ENCODE measurements around the gene RPS14.
"Not testable (repeated sequence)": the region's sequence is repeated elsewhere in the genome, so short reads cannot be mapped to it uniquely, and the experiment has no call there.

The RPS14 gene

DNA sequence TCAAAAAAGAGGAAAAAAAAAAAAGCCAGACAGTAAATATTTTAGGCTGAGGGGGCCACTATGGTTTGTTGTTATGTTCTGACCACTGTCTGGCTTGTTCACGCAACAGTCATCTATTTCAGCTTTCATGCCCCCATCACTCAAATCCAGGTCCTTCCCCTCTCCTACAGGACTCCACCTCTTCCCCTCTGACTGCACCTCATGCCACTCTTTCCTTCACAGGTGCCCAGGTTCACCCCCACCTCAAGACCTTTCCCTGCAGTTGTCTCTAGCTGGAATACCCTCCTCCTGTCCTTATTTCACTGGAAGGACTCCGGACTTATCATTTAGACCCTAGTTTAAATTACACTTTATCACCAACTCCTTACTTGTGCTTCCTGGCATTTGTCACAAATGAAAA is 3.5 kb downstream of the RPS14 start:
- no peak for DNase-seq (ENCODE audit: low spot score)

DNA sequence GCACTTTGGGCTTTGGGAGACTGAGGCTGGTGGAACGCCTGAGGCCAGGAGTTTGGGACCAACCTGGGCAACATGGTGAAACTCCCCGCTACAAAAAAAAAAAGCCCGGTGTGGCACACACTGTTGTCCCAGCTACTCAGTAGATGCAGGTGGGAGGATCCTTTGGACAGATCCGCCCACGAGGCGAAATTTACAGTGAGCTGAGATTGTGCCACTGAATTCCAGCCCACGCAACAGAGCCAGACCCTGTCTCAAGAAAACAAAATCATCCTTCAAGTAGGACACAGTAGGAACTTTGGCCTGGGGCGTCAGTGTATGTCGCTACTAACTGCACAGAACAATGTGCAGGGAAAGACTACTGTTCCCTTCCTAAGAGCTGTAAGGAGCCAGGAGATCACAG is 4.8 kb downstream of the RPS14 start:
- DNase-seq (ENCODE audit: low spot score) = no peak

DNA sequence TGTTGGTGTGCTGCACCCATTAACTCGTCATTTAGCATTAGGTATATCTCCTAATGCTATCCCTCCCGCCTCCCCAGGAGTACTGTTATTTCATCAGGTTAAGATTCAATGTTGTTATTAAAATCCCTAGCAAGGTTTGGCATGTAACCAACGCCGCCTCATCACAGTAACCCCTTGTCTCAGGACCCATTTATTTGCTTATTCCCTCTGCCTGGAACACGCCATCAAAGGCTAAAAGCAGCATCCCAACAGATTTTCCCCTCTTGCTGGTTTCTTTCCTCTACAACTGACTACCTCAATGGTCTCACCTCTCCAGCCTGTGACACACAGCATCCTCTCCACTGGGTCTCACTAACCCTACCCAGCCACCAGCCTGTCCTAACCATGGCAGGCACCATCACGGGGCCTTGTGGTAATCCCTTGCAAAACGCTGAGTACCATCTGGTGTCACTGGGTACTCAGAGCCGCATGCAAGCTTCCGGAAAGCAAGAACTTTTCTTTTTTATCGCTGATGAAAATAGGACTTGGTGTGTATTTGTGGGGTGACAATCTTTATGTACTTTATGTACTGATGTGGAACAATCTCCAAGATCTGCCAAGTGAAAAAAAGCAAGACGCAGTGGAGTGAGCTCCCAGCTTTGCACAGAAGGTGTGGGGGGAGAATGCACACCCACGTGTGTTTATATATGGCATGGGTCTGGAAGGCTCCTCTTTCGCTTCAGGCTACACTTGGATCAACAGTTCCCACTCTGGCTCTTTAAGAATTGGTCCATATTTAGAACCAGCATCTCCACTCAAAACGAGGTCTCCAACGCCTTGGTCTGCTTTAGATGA is 6.1 kb downstream of the RPS14 start:
- DNase-seq (ENCODE audit: low spot score) = no peak

DNA sequence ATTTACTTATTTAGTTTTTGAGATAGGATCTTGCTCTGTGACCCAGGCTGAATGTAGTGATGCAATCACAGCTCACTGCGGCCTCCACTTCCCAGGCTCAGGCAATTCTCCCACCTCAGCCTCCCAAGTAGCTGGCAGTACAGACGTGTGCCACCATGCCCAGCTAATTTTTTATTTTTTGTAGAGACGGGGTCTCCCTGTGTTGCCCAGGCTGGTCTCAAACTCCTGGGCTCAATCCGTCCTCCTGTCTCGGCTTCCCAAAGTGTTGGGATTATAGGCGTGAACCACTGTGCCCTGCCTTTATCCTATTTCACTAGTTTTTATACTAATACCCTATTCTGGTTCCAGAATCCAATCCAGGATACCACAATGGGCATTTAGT is 6.8 kb downstream of the RPS14 start:
- DNase-seq (ENCODE audit: low spot score) = no peak

DNA sequence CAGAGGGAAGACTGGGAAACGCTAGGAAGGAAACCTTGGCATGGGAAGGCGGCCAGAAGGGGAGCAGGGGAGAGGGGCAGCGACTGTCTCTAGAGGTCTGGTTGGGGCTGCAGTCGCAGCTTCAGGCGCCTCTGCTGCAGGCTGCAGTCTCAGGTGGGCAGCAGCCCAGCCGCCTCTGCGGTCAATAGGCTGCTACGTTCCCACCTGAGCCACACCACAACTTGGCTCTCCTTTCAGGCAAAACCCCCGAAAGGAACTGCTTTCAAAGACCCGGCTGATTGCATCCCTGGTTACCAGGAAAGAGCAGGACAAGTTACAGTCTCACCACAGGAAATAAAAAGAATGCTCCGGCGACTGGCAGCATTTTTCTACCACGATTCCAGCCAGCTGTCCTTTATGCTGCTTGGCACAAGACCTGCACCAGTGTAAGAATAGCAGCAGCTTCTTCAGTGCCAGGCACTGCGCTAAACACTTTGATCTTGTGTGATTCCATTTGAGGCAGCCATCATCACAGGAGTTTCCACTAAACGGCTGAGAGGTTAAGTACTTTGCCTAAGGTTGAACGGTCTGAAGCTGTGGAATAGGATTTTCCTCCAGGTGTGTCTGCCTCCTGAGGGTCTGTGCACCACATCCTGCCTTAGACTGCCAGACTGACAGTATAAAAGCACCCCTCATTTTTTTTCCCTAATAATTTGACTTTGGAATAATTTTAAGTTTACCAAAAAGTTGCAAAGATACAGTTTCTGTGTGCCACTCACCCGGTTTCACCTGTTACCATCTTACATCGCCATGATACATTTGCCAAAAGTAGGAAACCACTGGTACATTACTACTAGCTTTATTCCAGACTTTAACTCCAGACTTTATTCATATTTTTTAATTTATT is 7.5 kb downstream of the RPS14 start:
- DNase-seq (ENCODE audit: low spot score) = no peak

DNA sequence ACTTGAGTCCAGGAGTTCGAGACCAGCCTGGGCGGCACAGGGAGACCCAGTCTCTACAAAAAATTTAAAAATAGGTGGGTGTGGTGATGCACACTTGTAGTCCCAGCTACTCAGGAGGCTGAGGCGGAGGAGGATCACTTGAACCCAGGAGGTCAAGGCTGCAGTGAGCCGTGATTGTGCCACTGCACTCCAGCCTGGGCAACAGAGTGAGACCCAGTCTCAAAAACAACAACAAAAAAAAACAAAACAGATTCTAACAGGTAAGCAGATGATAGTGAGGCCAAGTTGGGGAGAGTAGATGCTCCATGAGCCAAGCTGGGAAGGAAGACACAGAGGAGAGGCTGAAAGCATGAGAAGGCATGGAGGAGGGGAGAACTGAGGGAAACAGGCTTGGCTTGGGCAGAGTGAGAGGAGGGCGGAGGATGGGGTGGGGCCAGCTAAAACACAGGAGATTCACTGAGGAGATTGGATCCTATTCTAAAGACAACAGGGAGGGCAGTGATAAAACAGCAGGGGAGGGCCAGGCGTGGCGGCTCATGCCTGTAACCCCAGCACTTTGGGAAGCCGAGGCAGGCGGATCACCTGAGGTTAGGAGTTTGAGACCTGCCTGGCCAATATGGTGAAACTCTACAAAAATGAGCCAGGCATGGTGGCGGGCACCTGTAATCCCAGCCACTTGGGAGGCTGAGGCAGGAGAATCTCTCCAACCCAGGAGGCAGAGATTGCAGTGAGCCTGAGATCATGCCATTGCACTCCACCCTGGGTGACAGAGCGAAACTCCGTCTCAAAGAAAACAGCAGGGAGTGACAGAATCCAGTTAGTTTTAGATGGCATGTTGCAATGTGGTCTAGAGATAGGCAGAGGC is 8.4 kb downstream of the RPS14 start:
- no peak for DNase-seq (ENCODE audit: low spot score)

DNA sequence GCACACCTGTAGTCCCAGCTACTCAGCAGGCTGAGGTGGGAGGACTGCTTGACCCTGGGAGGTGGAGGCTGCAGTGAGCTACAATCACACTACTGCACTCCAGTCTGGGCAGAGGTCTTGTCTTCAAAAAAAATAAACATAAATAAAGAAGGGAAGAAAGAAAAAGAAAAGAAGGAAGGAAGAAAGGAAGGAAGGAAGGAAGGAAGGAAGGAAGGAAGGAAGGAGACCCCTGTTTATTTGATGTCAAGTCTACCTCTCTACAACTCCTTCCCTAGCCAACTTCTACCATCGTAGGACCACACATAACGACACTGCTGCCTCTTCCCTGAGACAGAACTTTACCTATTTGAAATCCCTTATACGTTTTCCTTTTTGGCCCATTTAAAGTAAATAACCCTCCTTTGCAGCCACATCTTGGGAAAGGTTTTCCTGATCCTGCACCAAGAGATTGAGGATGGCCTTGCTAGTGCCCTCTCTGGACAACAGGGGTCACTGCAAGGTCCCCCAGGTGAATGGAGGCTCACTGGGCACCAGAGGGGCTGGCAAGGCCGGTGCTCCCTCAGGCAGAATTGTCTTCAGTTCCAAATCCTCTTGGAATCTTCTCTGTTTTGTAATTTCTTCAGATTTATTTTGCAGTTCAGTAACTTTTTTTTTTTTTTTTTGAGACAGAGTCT is 10.5 kb downstream of the RPS14 start:
- peak; percentile 61 for DNase-seq (ENCODE audit: low spot score)

DNA sequence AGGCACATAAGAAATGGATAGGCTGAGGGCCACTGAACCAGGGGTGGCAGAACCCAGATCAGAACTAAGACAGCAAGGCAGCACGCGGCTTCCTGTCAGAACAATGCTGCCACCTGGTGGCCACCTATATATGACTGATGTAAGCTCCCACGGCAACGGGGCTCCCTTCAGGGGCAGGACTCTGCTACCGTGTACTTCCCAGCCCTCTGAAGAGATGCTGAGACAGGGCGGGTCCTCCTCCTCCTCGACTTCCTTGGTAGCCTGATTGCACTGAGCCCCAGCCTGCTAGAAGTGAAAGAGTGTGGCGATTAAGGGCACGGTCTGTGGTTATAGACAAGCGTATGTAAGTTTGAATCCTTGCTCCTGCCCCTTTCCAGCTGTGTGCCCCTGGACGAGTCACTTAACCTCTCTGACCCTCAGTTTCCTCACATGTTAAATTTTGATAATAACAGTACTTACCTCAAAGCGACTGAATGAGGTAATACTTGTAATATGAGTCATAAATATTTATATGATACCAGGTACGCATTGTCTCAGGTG is 13.3 kb downstream of the RPS14 start:
- DNase-seq (ENCODE audit: low spot score) = peak; percentile 87

DNA sequence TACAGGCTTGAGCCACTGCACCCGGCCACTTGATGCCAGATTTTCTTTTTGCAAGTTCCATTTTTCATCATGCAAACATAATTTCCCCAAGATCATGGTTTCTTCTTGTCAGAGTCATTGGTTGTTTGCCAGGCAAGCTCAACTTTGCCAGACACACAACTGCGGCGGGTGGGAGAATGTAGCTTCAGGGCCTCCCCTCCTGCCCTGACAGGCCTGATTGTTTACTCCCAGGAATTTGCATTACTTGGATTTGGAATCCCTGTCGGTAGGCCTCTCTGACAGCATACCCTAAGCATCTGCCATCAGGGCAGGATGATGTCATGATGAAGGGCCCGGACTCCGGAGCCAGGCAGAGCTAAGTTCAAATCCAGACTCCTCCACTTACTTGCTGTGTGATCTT is 15.1 kb downstream of the RPS14 start:
- DNase-seq (ENCODE audit: low spot score) = no peak

DNA sequence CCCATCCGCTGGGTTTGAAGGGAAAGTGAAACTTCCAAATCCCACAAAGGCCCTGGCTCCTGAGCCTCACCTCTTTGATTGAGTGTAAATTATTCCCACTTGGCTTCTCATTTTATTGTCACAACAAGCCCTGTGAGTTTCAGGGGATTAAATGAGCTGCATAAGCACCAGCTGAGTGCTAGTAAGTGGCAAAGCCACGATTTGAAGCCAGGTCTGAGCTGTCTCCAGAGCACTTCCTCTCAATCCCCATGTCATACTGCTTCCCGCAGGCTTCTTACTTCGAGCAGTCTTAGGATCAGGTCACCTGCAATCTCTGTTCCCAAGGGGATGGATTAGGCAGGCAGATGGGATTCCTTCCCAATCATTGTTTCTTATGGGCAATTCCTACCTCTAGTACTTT is 18.0 kb downstream of the RPS14 start:
- no peak for DNase-seq (ENCODE audit: low spot score)

DNA sequence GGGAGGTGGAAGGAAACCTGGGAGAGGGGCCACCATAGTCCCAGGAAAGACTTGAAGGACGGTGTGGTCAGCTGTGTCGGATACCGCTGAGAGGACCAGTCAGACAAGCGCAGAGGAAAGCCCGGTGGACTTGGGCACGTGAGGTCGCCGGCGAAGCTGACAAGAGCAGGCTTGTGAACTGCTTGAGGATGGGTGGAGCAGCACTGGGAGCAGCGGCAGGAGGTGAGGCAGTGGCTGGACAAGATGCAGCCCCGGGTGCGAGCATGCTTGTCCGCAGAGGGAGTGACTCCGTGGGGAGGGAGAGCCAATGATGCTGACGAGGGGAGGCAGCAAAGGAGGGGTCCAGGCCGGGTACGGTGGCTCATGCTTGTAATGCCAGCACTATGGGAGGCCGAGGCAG is 18.5 kb downstream of the RPS14 start:
- DNase-seq (ENCODE audit: low spot score) = no peak

DNA sequence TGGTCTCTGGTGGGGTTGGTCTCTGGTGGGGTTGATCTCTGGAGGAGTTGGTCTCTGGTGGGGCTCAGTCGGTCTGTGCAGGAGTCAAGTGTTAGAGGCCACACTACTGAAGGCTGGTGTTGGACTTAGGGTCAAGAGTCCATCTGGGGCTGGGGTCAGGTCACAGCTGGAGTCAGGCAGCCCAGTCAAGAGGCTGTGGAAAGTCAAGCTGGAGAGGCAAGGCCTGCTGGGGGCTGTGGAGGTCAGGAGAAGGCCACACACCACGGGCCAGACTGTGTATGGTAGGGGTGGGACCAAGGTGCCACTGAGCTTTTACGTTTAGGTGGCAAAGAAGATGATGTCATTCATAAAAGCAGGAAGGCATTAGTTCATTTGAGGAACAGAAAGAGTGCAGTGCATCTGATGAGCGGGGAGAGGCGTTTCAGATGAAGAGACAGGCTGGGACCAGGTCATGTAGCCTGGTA is 20.1 kb downstream of the RPS14 start:
- DNase-seq (ENCODE audit: low spot score) = no peak

DNA sequence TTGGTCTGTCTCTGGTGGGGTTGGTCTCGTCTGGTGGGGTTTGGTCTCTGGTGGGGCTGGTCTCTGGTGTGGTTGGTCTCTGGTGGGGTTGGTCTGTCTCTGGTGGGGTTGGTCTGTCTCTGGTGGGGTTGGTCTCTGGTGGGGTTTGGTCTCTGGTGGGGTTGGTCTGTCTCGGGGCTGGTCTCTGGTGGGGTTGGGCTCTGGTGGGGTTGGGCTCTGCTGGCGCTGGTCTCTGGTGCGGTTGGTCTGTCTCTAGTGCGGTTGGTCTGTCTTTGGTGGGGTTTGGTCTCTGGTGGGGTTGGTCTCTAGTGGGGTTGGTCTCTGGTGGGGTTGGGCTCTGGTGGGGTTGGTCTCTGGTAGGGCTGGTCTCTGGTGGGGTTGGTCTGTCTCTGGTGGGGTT is 20.6 kb downstream of the RPS14 start:
- DNase-seq (ENCODE audit: low spot score) = no peak

DNA sequence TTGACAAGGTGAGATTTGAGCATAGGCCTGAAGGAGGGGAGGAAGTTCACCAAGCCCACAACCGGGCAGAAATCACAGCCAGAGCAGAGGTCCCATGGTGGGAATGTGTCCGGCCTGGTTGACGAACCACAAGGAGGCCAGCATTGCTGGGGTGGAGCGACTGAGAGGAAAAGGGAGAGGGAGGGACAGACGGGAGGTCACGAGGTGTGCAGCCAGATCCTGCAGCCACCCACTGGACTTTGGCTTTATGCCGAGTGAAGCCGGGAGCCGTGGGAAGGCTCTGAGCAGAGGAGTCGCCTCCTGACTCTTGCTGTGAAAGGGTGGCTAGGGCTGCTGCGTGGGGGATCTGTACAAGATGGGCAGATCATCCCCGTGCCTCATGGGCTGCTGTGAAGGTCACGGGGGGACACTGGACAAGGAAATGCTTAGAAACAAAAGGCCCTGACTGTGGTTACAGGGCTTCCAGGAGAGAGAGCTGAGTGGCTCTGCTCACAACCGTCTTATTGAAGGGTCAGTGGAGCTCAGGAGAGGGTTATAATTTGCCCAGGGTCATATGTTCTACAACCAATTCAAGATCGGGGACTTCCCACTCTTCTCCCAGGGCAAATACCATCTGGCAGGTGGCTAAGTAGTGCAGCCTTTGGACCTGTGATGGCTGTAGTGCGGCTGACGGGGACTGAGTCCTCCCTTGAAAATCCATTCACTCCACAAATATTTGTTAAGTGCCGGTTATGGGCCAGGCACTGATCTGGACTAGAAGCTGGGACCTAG is 21.2 kb downstream of the RPS14 start:
- DNase-seq (ENCODE audit: low spot score) = no peak

DNA sequence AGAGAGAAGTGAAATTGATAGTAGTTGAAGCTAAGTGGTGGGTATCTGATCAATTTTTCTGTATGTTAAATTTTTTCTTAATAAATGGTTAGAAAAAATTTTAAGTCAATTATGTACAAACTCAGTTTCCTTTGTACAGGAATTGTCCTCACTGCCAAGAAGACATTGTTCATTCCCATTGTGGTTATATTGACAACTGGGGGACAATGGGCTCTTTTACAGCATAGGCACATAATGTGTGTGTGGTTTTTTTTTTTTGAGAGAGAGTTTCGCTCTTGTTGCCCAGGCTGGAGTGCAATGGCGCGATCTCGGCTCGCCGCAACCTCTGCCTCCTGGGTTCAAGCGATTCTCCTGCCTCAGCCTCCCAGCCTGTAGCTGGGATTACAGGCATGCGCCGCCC is 23.4 kb downstream of the RPS14 start:
- not testable (repeated sequence) for DNase-seq (ENCODE audit: low spot score)

DNA sequence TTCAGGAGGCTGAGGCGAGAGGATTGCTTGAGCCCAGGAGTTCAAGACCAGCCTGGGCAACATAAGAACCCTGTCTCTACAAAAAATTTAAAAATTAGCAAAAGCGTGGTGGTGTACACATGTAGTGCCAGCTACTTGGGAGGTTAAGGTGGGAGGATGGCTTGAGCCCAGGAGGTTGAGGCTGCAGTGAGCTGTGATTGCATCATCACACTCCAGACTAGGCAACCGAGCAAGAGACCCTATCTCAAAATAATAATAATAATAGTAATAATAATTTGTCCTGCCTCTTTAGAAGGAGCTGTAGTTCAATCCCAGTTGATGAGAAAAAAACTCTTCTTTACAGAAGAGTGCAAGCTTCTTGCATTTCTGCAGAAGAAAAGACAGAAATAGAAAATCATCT is 26.8 kb downstream of the RPS14 start:
- no peak for DNase-seq (ENCODE audit: low spot score)

DNA sequence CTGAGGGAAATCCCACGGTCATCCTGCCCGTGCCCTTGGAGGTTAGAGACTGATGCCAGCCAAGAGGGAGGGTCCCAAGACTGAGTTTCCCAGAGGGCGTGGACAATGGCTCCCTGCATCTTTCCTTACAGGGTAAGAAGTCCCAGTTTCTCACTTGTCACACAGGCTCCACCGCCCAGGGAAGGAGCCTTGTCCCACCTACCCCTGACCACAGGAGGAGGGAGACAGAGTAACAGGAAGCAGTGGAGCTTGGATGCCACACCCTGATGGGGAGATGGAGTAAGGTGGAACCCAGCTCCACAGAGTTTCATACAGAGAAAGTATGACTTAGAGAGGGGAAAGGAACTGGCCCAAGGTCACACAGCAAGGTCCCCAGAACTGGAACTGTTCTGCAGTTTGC is 27.5 kb downstream of the RPS14 start:
- DNase-seq (ENCODE audit: low spot score) = no peak

DNA sequence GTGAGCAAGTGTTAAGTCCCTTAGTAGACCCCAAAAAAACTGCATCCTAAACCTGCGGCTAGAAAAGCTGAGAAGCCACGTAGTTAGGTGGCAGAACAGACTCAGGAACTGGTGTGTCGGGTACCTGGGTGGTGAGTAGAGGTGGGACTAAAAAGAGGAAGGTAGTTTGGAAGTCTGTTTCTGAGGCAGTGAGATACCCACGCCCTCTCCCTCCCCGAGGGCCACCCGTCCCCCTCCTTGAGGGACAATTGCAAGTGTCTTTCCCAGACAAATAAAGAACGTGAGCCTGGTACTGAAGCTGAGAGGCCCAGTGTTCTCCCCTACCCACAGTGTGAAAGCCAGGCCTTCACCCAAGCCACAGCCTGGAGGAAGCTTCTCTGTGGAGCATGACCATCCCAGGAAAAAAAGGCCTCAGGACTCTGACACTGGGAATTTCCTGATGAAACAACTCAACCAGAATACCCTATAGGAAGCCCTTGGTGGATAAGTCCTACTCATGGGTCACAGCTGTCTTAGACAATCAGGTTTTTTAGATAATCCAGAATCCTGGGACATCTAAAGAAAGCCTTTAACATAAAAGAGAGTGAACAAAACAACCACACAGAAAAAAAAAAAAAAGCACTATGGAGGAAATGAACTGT is 29.8 kb downstream of the RPS14 start:
- DNase-seq (ENCODE audit: low spot score) = no peak

DNA sequence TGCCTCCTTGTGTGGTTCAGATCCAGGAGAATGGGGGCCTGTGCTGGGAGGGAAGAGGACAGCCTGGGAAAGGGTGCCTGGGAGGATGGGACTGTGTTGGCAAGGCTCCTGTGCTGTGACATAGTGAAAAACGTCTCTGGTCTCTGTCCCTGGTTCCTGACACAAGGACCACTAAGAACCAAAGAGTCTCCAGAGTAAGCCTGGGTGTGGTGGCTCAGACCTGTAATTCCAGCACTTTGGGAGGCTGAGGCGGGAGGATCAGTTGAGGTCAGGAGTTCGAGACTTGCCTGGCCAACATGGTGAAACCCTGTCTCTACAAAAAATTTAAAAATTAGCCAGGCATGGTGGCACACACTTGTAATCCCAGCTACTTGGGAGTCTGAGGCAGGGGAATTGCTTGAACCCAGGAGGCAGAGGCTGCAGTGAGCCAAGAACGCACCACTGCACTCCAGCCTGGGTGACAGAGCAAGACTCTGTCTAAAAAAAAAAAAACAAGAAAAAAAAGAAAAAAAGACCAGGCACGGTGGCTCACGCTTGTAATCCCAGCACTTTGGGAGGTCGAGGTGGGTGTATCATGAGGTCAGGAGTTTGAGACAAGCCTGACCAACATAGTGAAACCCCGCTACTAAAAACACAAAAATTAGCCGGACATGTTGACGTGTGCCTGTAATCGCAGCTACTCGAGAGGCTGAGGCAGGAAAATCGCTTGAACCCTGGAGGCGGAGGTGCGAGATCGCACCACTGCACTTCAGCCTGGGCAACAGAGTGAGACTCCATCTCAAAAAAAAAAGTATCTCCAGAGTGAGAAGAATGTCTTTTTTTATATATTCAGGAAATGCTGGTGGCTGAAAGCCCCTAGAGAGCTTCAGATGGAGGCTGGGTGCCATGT is 35.4 kb downstream of the RPS14 start:
- DNase-seq (ENCODE audit: low spot score) = not testable (repeated sequence)
